SIG-M5 treated with dmso at 0.1 percent for 504 hours (cell line): ENCODE results near the gene EXOSC5.
"Not testable (repeated sequence)": the region's sequence is repeated elsewhere in the genome, so short reads cannot be mapped to it uniquely, and the experiment has no call there.

Experiments
- DNase-seq: peaks from one replicate; lab custom pipeline; 2025; ENCODE audit not compliant: unreplicated experiment; lab: John Stamatoyannopoulos, UW

The EXOSC5 gene

DNA sequence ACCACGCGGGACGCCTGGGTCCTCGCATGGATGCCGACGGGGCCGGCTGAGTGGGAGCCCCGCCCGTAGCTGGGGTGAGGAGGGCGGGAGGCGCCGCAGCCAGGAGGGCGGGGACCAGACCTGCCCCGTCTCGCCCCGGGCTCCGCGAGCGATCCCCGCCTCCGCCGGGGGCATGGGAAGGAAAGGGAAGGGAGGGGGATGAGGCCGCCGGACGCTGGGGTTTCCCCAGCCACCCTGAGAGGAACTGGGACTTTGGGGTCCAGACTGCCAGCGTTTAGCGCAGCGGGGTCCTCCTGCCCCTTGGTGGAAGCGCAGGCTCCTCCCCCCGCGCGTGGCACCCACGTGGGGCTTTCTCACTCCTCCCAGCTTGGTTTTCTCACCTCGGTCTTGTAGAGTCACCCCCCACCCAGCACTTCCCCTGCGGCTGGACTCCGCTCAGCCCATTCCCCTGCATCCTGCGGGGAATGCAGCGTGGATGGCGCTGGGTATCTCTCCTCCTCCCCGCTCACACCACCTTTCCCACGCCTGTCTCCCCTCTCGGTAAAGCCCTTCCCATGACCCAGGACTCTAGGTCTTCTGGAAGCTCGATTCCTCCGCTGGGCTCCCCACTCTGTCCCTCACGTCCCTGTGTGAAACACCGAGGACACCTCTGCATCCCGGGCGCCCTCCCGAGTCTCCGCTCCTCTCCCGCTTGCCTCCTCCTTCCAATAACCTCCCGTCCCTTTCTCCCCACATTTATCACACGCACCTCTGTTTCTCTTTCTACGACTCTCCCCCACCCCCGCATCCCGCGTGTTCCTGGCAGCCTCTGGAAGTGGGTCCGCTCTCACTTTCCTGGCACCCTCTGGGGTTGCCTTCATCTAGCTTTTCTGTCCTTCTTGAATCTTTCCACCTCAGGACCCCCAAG, 45.6 kb downstream of the EXOSC5 start:
- DNase-seq, result peak; percentile 62

DNA sequence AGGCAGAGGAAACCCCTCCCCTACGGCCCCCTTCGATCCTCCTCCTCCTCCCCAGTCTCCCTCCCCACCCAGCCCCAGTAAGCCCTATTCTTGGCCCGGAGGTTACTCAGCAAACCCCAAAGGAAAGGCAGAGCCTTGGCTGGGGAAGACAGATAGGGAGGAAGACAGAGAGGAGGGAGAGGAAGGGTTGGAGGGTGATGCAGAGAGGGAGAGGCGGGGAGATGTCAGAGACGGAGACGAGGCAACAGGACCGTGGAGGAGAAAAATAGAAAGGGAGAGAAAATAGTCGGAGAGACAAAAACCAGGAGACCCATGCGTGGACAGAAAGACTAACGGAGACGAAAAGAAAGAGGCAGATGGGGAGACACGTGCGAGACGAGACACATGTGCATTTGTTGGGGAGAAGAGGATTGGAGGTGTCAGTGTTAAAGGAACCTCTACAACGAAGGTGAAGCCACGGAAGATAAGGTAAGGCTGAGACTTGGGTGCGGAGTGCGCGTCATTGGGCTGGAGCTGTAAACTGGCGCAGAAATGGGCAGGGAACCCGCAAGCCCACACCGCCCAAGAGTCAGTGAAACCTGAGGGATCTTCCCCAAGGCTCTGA, 46.3 kb downstream of the EXOSC5 start:
- DNase-seq, result no peak

DNA sequence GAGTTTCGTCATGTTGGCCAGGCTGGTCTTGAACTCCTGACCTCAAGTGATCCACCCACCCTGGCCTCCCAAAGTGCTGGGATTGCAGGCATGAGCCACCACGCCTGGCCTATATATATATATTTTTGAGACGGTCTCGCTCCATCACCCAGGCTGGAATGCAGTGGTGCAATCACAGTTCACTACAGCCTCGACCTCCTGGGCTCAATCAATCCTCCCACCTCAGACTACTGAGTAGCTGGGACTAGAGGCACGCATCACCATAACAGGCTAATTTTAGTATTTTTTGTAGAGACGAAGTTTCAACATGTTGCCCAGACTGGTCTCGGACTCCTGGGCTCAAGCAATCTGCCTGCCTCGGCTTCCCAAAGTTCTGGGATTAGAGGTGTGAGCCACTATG, 50.2 kb downstream of the EXOSC5 start:
- not testable (repeated sequence) for DNase-seq

DNA sequence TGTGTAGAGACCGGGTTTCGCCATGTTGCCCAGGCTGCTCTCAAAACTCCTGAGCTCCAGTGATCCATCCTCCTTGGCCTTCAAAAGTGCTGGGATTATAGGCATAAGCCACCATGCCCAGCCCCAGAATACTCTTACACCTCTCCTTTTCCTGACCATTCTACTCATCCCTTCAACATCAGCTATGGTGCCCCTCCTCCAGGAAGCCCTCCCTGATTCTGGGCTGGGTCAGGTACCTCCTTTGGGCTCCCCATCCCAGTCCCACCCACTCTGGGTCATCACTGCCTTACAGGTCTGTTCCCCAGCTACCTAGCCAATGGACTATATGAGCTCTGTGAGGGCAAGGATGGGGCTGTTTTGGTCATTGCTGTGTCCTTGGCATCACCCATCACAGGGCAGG, 53.0 kb downstream of the EXOSC5 start:
- DNase-seq, result no peak

DNA sequence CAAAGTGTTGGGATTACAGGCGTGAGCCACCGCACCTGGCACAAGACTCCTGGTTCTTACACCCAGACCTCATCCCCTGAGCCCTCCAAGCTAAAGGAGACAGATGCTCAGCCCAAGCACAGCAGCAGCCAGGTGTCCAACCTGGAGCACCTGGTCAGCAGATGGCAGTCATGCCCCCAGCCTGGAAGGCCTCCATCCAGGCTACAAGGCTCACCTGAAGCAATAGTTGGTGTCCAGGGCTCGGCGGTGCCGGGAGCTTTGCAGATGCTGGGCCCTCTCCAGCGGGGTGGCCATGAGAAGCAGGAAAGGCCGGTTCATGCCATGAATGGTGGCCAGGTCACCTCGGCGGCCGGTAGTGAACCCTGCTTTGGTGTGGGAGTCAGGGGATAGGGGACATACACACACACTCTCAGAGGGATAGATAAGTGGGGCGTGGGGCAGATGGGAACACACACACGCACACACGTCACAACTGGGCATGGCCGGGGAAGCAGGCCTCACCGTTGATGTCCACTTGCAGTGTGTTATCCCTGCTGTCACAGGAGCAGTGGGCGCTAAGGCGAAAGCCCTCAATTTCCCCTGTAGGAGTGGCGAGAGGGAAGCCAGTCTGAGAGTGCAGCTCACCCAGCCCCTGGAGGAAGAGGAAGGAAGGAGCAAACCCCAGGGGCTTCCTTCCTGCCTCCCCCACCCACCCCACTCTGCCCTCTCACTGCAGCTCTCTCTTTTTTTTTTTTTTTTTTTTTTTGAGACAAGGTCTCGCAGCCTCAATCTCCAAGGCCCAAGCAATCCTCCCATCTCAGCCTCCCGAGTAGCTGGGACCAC, 55.3 kb downstream of the EXOSC5 start:
- DNase-seq, result no peak

DNA sequence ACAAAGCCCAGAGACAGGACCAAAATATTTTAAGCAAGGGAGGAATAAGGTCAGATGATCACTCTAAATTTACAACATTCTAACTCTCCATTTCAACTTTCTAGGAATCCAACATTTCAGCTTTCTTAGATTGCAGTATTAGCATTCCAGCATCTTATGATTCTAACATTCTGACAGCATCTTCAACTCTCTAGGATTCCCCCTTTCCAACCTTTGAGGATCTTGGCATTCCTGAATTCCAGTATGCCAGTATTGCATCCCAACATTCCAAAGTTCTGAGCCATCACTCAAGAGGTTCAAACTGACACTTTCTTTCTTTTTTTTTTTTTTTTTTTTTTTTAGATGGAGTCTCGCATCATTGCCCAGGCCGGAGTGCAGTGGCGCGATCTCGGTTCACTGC, 57.2 kb downstream of the EXOSC5 start:
- no peak for DNase-seq
